OCI-LY7 (cell line): ENCODE measurements around the gene STAB1. TPM values are rescaled to one million over a fixed set of nuclear protein-coding genes. Genes with fewer than 3 reads are reported as not detected.

Experiments used
- BruUV-seq: library from RNA; stranded (reverse); fragments of 400-500 nt; replicated peaks from 2 replicates; lab custom pipeline; 2021; lab: Mats Ljungman, UMichigan
- CTCF ChIA-PET: fragments of 300-600 bp; sonication (Branson Sonifier 250); formaldehyde crosslinking; loops from one replicate; lab custom pipeline; 2022; ENCODE audit warnings: antibody characterized with exemption; ENCODE audit not compliant: unreplicated experiment; lab: Charles Lee
- POLR2A ChIA-PET: fragments of 300-600 bp; sonication (Branson Sonifier 250); formaldehyde crosslinking; loops from one replicate; lab custom pipeline; 2022; ENCODE audit warnings: antibody characterized with exemption; lab: Charles Lee
- DNase-seq: peaks from one replicate; pipeline ENCODE4 v3.0.0-alpha.2; 2015; ENCODE audit warnings: low spot score
- H2AFZ ChIP-seq: fragments of 200-600 bp; sonication (generic), shearing (Covaris generic); 2 replicates; pipeline ENCODE4 v1.6.1; 2014; ENCODE audit warnings: mild to moderate bottlenecking, antibody characterized with exemption, low read length, moderate library complexity
- H3K27ac ChIP-seq: fragments of 200-600 bp; sonication (generic); 2 replicates; pipeline ENCODE4 v1.5.1; 2014; ENCODE audit warnings: mixed run types, low read depth, mild to moderate bottlenecking, moderate library complexity, low read length, inconsistent platforms; ENCODE audit not compliant: poor library complexity, severe bottlenecking
- H3K36me3 ChIP-seq: fragments of 200-600 bp; sonication (generic); 2 replicates; pipeline ENCODE4 v1.6.1; 2014; ENCODE audit warnings: mild to moderate bottlenecking, antibody characterized with exemption, low read length, moderate library complexity, mixed read lengths; ENCODE audit not compliant: insufficient read depth
- H3K4me1 ChIP-seq: fragments of 200-600 bp; sonication (generic); 2 replicates; pipeline ENCODE4 v1.5.1; 2014; ENCODE audit warnings: mild to moderate bottlenecking, low read length; ENCODE audit not compliant: insufficient read depth, poor library complexity, severe bottlenecking
- H3K4me2 ChIP-seq: fragments of 200-600 bp; sonication (generic); 2 replicates; pipeline ENCODE4 v1.6.1; 2014; ENCODE audit warnings: mild to moderate bottlenecking, low read length
- H3K4me3 ChIP-seq: fragments of 200-600 bp; sonication (generic); 2 replicates; pipeline ENCODE4 v1.5.1; 2014; ENCODE audit warnings: mild to moderate bottlenecking, low read depth, low read length; ENCODE audit not compliant: poor library complexity, severe bottlenecking
- H3K79me2 ChIP-seq: fragments of 200-600 bp; sonication (generic); 2 replicates; pipeline ENCODE4 v1.6.1; 2016; ENCODE audit warnings: low read depth, mild to moderate bottlenecking, low read length, moderate library complexity, mixed read lengths; ENCODE audit not compliant: insufficient read depth
- H3K9me2 ChIP-seq: fragments of 200-600 bp; sonication (generic); 2 replicates; pipeline ENCODE4 v1.6.1; 2016; ENCODE audit warnings: mild to moderate bottlenecking, low read length, mixed read lengths; ENCODE audit not compliant: insufficient read depth
- H3K9me3 ChIP-seq: fragments of 200-600 bp; sonication (generic); 2 replicates; pipeline ENCODE4 v1.6.1; 2014; ENCODE audit warnings: mild to moderate bottlenecking, mixed run types, low read length, mixed read lengths
- H4K20me1 ChIP-seq: fragments of 200-600 bp; sonication (generic); 2 replicates; pipeline ENCODE4 v1.6.1; 2014; ENCODE audit warnings: mild to moderate bottlenecking, antibody characterized with exemption, low read length, moderate library complexity, mixed read lengths; ENCODE audit not compliant: insufficient read depth
- EZH2phosphoT487 ChIP-seq: fragments of 200-600 bp; sonication (generic); IDR thresholded peaks from 2 replicates; pipeline ENCODE4 v1.6.1; 2018; ENCODE audit warnings: low read depth, borderline replicate concordance, mild to moderate bottlenecking, mixed run types, antibody characterized with exemption, low read length, moderate library complexity, mixed read lengths
- intact Hi-C: fragments of 100-400 bp; cut with micrococcal nuclease; formaldehyde crosslinking; loops from one replicate; pipeline ENCODE4 v1.10.0; 2022; ENCODE audit not compliant: unreplicated experiment
- total RNA-seq, 2 experiments: library from RNA; depleted of rRNA in 1 of 2; stranded (reverse); fragments of >200 nt in 1 of 2; shearing (Covaris generic) in 1 of 2; gene quantifications; 2 replicates each; pipeline ENCODE4 v1.2.3, GENCODE V29; 2014 to 2022
- TF ChIP-seq, protein P1 (sequence below): fragments of 200-600 bp; sonication (generic); conservative IDR thresholded peaks from 2 replicates; pipeline ENCODE4 v1.5.1; 2014; ENCODE audit warnings: mild to moderate bottlenecking, antibody characterized with exemption, low read length, moderate library complexity, mixed read lengths

Gene STAB1
- total RNA-seq, 2 experiments from 2014 or later, result not detected

DNA sequence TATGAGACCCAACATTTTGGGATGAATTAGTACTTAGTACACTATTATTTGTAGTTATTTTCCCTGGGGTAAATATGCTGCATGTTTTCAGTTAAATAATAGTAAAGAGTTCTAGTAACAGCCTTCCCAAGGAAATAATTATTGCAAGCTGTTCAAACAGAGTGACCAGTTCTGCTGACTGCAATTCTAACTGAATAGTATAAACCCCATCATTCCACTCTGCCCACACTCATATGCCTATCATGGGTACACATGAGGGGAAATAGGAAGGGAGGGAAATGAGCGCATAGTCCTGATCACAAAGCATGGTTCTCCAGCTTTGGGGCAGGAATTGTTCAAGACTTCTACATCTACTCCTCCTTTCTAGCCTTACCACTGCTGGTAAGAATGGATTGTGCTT is 59.9 kb downstream of the STAB1 start:
- Histone ChIP-seq H3K27ac (no peak overlapping the region), H3K4me3 (no peak overlapping the region), H3K9me3 (no peaks in the 10 kb centered on the region), H3K4me2 (no peak overlapping the region), H4K20me1 (no peaks in the 10 kb centered on the region), H3K36me3 (peaks cover 93% of the 10 kb centered on the region), H3K4me1 (no peaks in the 10 kb centered on the region), H3K79me2 (no peaks in the 10 kb centered on the region), H3K9me2 (no peaks in the 10 kb centered on the region), H2AFZ (no peak overlapping the region)
- no peak for DNase-seq
- TF ChIP-seq EZH2phosphoT487, result no peak
- TF ChIP-seq, protein P1, sequence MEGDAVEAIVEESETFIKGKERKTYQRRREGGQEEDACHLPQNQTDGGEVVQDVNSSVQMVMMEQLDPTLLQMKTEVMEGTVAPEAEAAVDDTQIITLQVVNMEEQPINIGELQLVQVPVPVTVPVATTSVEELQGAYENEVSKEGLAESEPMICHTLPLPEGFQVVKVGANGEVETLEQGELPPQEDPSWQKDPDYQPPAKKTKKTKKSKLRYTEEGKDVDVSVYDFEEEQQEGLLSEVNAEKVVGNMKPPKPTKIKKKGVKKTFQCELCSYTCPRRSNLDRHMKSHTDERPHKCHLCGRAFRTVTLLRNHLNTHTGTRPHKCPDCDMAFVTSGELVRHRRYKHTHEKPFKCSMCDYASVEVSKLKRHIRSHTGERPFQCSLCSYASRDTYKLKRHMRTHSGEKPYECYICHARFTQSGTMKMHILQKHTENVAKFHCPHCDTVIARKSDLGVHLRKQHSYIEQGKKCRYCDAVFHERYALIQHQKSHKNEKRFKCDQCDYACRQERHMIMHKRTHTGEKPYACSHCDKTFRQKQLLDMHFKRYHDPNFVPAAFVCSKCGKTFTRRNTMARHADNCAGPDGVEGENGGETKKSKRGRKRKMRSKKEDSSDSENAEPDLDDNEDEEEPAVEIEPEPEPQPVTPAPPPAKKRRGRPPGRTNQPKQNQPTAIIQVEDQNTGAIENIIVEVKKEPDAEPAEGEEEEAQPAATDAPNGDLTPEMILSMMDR, result no peak
- ChIA-PET CTCF (no interaction called here), POLR2A (no interaction called here)
- BruUV-seq, result no TSS peak
- intact Hi-C loops, result no loop called here

DNA sequence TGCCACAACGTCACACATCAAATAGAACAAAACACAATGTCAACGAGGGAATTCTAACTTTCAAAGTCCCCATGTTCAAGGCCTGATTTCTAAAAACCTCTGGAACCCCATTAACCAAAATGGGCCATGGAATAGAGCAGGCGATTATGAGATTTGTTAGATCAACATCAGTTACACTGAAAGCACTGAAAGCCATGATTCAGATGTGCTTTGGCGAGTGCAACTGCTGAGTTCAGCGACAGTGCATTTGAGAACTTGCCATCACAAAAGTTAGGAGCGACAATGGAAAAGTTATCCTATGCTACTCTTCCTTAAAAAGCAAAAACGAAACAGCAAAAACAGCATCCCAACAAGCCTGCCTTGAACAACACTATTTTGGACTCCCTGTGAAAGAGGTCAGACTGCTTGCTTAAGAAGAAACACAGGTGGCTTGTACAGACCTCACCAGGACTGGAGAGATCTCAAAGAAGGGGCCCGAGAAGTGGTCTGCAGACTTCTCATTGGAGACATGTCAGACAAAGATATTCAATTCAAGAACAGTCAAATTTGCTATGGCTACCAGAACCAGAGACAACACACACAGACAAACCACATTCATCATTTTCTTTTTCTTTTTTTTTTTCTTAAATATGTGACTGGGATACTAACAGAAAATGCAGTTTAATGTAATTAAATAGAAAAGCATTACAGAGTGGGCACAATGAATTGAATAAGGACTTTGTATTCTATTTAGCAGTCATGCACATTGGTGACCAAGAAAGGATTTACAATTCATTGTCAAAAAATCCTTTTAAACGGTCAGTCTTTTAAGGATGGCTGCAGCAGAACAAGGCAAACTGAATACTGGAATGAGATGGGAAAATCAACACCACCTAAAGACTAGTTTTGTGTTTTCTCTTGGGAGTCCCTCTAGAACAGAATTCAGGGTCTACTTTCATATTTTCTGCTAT is 62.1 kb downstream of the STAB1 start:
- no peak overlapping the region for H3K4me3 ChIP-seq
- no peak overlapping the region for H3K27ac ChIP-seq
- H3K4me2 ChIP-seq, result no peak overlapping the region
- DNase-seq, result no peak
- intact Hi-C loops, result no loop called here
- CTCF ChIA-PET, result interaction anchor here (0.5 kb wide), 1 partner anchor 471 kb away, joined by 3 read pairs; no protein-coding TSS in a partner anchor
- H4K20me1 ChIP-seq, result no peaks in the 10 kb centered on the region
- H3K4me1 ChIP-seq, result no peaks in the 10 kb centered on the region
- POLR2A ChIA-PET, result interaction anchor here (0.6 to 1.0 kb wide), 2 partner anchors 12 to 13 kb away, joined by 3 read pairs; no protein-coding TSS in a partner anchor
- no peaks in the 10 kb centered on the region for H3K9me2 ChIP-seq
- no peaks in the 10 kb centered on the region for H3K9me3 ChIP-seq
- BruUV-seq, result no TSS peak
- H3K79me2 ChIP-seq, result no peaks in the 10 kb centered on the region
- TF ChIP-seq, protein P1, result no peak
- no peak for TF ChIP-seq EZH2phosphoT487
- H3K36me3 ChIP-seq, result peaks cover 93% of the 10 kb centered on the region
- no peak overlapping the region for H2AFZ ChIP-seq

DNA sequence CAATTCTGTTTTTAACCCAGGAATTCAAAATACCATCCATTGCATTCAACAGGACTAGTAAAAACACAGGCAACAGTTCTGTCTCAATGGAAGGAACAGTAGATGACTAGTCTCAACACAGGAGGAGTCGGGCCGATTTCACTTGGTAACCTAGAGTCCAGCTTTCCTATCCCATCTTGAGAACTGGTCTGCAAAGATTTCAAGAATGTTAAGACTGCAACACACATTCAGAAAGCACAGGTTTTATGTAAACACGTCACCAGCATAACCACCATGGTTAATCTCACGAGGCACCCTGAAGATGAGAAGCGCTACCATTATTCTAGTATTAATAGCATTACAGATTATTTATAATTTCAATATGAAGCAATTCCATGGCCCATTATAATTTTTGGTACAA is 63.3 kb downstream of the STAB1 start:
- POLR2A ChIA-PET, result interaction anchor here (0.6 to 0.8 kb wide), 3 partner anchors 12 to 103 kb away, joined by 3 to 4 read pairs (median 3); no protein-coding TSS in a partner anchor

More for the DNA sequence above, 63.3 kb downstream of the STAB1 start:
- DNase-seq, result no peak
- Histone ChIP-seq H3K4me3 (no peak overlapping the region), H4K20me1 (no peaks in the 10 kb centered on the region), H3K4me1 (no peaks in the 10 kb centered on the region), H3K79me2 (no peaks in the 10 kb centered on the region), H3K9me3 (no peaks in the 10 kb centered on the region), H3K9me2 (no peaks in the 10 kb centered on the region), H2AFZ (no peak overlapping the region), H3K36me3 (peaks cover 93% of the 10 kb centered on the region), H3K27ac (no peak overlapping the region), H3K4me2 (no peak overlapping the region)
- TF ChIP-seq EZH2phosphoT487, result no peak
- TF ChIP-seq, protein P1, result no peak
- intact Hi-C loops, result no loop called here
- CTCF ChIA-PET, result no interaction called here
- BruUV-seq, result no TSS peak
